Testis (tissue), 2 donors: Measurements from ENCODE around the gene LMNTD2.

Experiments used
- POLR2A ChIP-seq: fragments of 450-650 bp; IDR thresholded peaks from one replicate; pipeline ENCODE4 v1.6.1; 2017; ENCODE audit warnings: antibody characterized with exemption, mild to moderate bottlenecking, moderate library complexity
- TF ChIP-seq, protein P1 (sequence below), 3 experiments: fragments of 450-650 bp in 2 of 3; fragments of 200-600 bp in 1 of 3; sonication (generic) in 1 of 3; IDR thresholded peaks; one replicate each; pipeline ENCODE4 v1.5.1; 2016 to 2019; ENCODE audit warnings: antibody characterized with exemption in 3 of 3, mild to moderate bottlenecking in 2 of 3, moderate library complexity in 1 of 3

- TF ChIP-seq, protein P1, sequence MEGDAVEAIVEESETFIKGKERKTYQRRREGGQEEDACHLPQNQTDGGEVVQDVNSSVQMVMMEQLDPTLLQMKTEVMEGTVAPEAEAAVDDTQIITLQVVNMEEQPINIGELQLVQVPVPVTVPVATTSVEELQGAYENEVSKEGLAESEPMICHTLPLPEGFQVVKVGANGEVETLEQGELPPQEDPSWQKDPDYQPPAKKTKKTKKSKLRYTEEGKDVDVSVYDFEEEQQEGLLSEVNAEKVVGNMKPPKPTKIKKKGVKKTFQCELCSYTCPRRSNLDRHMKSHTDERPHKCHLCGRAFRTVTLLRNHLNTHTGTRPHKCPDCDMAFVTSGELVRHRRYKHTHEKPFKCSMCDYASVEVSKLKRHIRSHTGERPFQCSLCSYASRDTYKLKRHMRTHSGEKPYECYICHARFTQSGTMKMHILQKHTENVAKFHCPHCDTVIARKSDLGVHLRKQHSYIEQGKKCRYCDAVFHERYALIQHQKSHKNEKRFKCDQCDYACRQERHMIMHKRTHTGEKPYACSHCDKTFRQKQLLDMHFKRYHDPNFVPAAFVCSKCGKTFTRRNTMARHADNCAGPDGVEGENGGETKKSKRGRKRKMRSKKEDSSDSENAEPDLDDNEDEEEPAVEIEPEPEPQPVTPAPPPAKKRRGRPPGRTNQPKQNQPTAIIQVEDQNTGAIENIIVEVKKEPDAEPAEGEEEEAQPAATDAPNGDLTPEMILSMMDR (IDR thresholded peaks at IDR 0.05): no peak
- no peak for TF ChIP-seq POLR2A
These were observed 1.6 kb upstream of the LMNTD2 start for GRCh38 chr11:562046-562645.
